NK-92 (cell line): ENCODE measurements around the gene VTCN1.
"Not testable (repeated sequence)": the region's sequence is repeated elsewhere in the genome, so short reads cannot be mapped to it uniquely, and the experiment has no call there.

Experiments used
- DNase-seq: peaks from one replicate; lab custom pipeline; 2025; ENCODE audit not compliant: unreplicated experiment; lab: John Stamatoyannopoulos, UW

Gene VTCN1

GRCh38 chr1:117128323-117129079, 82.2 kb downstream of the VTCN1 start:
- DNase-seq: no peak

- DNase-seq: no peak
These were observed 82.9 kb downstream of the VTCN1 start for GRCh38 chr1:117127795-117128194.

GRCh38 chr1:117124661-117125060, 86.1 kb downstream of the VTCN1 start:
- no peak for DNase-seq

- DNase-seq: no peak
These were observed 87.5 kb downstream of the VTCN1 start for GRCh38 chr1:117123274-117123673.

GRCh38 chr1:117122330-117123025, 88.2 kb downstream of the VTCN1 start:
- DNase-seq: no peak

GRCh38 chr1:117121589-117122329, 89.0 kb downstream of the VTCN1 start, which contains the start of gene TRIM45:
Gene TRIM45 (minus strand): TSS chr1:117121749. CDS start chr1:117121201, 548 bp downstream.
- DNase-seq: no peak

- no peak for DNase-seq
These were observed 89.7 kb downstream of the VTCN1 start for GRCh38 chr1:117120774-117121588.

- DNase-seq: not testable (repeated sequence)
These were observed 91.6 kb downstream of the VTCN1 start for GRCh38 chr1:117119144-117119543.

- DNase-seq: no peak
These were observed 92.6 kb downstream of the VTCN1 start for GRCh38 chr1:117118137-117118536.

GRCh38 chr1:117117697-117118096, 93.0 kb downstream of the VTCN1 start:
- DNase-seq: no peak

- no peak for DNase-seq
These were observed 94.0 kb downstream of the VTCN1 start for GRCh38 chr1:117116784-117117130.

GRCh38 chr1:117116090-117116783, 94.5 kb downstream of the VTCN1 start:
- no peak for DNase-seq

- no peak for DNase-seq
These were observed 95.8 kb downstream of the VTCN1 start for GRCh38 chr1:117114877-117115276.

- DNase-seq: no peak
These were observed 97.5 kb downstream of the VTCN1 start for GRCh38 chr1:117113199-117113598.

GRCh38 chr1:117112047-117112717, 98.5 kb downstream of the VTCN1 start:
- DNase-seq: no peak

- no peak for DNase-seq
These were observed 100.0 kb downstream of the VTCN1 start for GRCh38 chr1:117110774-117111173.

- no peak for DNase-seq
These were observed 103.4 kb downstream of the VTCN1 start for GRCh38 chr1:117107364-117107763.

GRCh38 chr1:117106478-117106877, 104.2 kb downstream of the VTCN1 start:
- no peak for DNase-seq

- no peak for DNase-seq
These were observed 105.0 kb downstream of the VTCN1 start for GRCh38 chr1:117105722-117106121.

- DNase-seq: no peak
These were observed 105.7 kb downstream of the VTCN1 start for GRCh38 chr1:117104986-117105385.
